ENCODE measurements around the gene CPEB4.

The CPEB4 gene

GRCh38 chr5:173941102-173941501 lies 53.0 kb downstream of the CPEB4 start:
- DNase-seq = no peak

GRCh38 chr5:173941758-173942401 lies 53.7 kb downstream of the CPEB4 start:
- DNase-seq = no peak

GRCh38 chr5:173944511-173944910 lies 56.4 kb downstream of the CPEB4 start:
- DNase-seq = no peak

DNA sequence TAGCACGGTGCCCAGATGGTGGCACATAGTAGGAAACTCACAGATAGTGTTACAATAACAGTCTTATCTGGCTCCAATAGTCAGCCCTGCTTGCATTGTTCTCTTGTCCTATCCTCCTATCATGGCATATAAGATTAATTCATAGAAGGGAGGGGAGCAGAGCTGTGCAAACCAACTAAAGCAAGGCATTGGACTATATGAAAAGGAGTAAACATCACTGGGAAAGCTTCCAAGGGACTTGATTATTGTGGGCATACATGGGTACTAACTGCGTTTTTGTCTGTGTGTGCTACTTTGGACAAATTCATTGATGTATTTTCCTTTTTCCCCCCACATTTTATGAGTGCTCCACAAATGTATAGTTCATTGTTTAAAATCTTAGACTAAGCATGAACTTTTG lies 57.0 kb downstream of the CPEB4 start:
- no peak for DNase-seq

- DNase-seq = no peak
These were observed 58.2 kb downstream of the CPEB4 start for GRCh38 chr5:173946323-173946722.

DNA sequence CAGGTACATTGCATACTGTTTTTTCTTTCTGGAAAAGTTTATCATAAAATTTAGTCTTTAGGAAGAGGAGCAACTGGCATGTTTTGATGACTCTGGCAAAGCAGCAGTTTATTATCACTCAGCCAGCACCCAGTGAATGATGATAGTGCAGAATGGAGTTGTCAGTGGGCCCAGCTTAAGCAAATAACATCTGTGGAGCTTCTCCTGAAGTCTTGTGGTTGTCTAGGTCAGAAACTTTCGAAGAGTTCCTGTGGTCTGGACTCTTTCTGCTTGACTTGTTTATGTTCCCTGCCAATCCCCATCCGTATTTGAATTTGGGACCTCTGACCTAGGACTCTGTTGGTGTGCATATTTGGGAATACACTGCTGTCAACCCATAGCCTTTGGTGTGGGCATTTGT lies 62.7 kb downstream of the CPEB4 start:
- no peak for DNase-seq

GRCh38 chr5:173953528-173954090 lies 65.5 kb downstream of the CPEB4 start:
- no peak for DNase-seq

- no peak for DNase-seq
These were observed 66.7 kb downstream of the CPEB4 start for GRCh38 chr5:173954671-173955521.

- DNase-seq = no peak
These were observed 72.8 kb downstream of the CPEB4 start for GRCh38 chr5:173960986-173961385.

GRCh38 chr5:173961418-173961817 lies 73.3 kb downstream of the CPEB4 start:
- DNase-seq = no peak

DNA sequence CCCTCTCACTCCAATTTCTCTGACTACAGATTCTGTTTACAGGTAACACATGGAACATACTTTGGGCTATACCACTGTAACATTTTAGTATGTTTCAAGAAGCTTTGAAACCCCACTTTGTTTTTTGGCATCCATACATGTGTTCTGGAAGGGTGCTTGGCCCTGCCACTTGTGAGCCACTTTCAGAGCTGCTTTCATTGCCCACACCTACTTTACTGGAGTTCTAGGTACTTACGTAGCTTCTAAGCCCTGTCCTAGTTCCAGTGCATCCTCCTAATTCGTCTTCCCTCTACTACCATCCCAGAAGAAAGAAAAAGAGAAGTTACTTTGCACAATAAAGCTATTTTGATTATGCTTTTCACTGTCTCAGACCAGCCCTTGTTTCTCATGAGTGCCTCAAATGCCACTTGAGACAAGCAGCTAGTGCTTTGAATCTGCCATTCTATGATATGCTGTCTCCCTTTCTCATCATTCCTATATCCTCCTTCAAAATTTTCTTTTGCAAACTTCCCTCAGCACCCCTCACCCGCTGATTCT lies 74.4 kb downstream of the CPEB4 start:
- no peak for DNase-seq

DNA sequence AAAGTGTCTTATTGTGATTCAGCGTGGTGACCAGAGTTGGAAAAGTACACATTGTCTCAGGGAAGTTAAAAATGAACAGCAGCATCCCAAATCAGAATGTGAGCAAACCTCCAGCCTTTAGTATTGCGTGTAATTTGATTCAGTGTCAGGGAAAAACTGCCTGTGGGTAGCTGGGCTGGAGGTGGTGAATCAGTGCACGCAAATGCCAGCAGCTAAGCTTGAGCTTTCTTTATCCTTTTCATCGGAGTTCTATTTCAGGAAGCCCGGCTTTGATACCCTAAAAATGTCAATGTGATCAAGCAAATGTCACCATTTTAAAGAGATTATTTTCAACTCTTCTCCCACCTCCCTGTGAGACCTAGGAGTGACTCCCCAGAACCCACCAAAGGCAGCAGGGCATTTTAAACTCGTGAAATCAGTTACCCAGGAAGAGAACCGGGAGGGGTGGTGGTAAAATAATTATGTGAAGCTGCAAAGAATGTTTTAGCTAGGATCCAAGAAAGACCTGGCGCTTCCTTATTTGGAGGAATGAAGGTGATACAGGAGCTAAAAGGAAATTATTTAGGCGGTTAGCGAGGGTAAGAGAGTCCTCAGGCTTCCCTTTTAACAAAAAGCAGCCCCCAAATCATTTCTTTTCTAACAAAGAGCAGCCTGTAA lies 75.2 kb downstream of the CPEB4 start:
- DNase-seq = peak in 5 of 51 donors; percentile 26 to 62 (median 44)

DNA sequence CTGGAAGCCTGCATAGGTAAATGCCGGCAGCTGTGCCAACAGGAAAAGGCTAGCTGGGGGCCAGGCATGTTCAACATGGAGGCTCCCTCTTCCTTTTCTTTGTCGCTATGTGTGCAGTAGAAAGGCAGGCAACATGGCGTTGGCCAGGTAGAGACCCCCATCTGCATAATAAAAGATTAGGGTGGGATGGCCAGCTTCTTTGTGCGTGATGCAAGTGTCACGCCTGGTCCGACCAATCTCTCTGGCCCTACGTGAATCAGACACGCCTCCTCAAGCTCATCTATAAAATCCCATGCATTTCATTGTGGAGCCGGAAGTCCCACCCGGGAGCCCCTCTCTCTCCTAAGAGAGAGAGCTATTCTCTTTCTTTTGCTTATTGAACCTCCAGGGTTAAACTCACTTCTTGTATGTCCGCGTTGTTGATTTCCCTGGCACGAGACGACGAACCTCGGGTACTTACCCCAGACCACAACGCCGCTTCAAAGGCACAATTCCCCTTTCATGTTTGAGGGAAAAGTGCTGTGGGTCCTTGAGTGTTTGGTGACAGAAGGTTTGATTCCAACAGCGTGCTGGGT lies 75.8 kb downstream of the CPEB4 start:
- peak in 24 of 51 donors; percentile 11 to 63 (median 38) for DNase-seq

GRCh38 chr5:173964506-173964905 lies 76.4 kb downstream of the CPEB4 start:
- no peak for DNase-seq

GRCh38 chr5:173967241-173967640 lies 79.1 kb downstream of the CPEB4 start:
- no peak for DNase-seq

DNA sequence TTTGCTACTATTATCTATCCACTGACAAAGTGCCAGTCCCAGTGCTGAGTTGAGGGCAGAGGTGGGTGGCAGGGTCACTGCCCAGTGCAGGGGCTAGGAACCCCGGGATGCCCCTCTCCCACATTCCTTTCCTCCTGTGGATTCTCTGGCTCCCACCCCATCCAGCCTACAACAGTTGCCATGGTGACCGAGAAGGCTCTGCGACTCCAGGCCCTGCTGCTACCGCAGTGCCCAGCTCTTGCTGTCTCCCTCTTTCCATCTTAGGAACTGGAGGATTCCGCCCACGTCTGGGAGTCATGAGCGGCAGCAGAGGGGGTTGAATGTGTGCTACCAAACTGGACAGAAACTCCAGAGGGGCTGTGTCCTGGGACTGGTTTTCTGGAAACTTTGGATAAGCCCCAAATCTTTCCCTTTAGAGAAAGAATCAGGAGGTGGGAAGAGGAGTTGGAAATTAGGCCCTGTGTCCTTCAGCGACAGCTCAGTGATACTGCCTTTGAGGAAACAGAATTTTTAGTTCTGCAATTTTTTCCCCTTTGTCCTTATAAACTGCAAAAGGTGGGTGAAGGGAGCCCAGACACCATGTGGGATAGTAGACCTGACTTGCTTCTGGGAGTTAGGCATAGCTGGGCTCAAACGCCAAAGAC lies 80.1 kb downstream of the CPEB4 start:
- DNase-seq = peak in 20 of 51 donors; percentile 19 to 65 (median 32)

DNA sequence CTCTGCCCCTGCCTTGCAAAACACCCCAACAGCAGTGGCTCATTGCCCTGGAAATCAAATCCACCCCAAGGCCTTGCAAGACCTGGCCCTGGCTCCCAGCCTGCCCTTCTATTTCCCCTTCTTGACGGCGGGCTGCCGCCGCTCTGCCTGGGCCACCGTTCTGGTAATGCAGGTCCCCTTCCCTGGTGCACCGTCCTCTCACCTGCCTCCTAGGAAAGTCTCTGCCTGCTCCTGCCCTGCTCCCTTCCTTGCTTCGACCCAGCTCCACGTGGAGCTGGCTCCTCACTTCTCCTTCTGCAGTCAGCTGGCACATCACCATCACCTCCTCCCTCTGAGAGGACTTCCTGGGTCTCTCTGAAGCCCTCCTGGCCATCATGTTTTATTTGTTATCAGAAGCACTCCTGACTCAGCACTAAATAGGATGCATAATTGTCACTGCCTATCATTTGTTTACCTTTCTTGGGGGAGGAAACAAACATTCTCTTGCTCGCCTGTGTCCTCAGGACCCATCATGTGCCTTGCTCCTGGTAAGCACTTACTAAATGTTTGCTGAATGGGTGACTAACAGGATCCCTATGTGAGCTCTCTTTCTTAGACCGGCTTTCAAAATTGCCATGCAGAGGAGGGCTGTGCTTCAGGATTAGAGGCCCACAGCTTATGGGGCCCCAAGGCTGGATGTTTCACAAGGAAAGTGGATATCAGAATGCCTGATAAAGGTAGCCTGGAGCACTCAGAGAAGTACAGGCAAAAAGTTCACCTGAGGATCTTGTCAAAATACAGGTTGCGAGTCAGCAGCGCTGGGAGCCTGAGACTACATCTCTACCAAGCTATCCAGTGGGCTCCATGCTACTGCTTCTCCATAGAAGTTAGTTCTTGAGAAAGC lies 81.3 kb downstream of the CPEB4 start:
- no peak for DNase-seq

DNA sequence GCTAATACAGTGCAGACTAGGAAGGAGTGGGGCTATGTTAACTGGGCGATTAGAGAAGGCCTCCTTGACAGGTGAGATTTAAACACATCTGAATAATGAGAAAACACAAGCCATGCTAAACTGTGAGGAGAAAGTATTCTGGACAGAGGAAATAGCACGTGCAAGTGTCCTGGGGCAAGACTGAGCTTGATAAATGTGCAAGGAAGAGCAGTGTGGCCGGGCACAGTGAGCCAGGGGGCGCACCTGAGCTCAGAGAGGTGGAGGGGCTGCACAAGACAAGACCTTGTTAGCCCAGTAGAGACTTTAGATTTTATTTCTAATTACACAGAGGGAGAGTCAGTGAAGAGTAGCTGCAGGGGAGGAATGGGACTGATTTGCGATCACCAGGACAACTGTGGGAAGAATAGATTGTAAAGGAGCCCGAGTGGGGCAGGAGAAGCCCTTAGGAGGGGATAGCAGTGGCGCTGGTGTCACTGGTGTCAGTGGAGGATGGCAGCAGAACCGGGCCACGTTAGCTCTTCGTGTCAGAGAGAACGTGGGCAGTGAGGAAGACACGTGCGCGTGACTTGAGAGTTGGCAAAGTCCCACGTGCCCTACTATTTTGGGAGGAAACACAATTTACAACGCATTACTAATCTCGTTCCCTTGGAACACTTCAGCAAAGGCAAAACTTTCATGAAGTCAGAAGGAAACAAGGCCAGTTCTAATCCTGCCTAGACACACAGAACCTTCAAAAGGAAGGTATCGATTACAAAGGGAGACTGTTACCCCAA lies 82.9 kb downstream of the CPEB4 start:
- peak in 1 of 51 donors; percentile 47 for DNase-seq

Measured in hypothalamus (tissue), 51 donors.